ENCODE data around the gene NDUFV1. TPM values are rescaled to one million over a fixed set of nuclear protein-coding genes. Genes with fewer than 3 reads are reported as not detected.

The NDUFV1 gene
- polyA plus RNA-seq, 1 of the 3 experiments (the other 2 are of a cell fraction): 278 TPM

DNA sequence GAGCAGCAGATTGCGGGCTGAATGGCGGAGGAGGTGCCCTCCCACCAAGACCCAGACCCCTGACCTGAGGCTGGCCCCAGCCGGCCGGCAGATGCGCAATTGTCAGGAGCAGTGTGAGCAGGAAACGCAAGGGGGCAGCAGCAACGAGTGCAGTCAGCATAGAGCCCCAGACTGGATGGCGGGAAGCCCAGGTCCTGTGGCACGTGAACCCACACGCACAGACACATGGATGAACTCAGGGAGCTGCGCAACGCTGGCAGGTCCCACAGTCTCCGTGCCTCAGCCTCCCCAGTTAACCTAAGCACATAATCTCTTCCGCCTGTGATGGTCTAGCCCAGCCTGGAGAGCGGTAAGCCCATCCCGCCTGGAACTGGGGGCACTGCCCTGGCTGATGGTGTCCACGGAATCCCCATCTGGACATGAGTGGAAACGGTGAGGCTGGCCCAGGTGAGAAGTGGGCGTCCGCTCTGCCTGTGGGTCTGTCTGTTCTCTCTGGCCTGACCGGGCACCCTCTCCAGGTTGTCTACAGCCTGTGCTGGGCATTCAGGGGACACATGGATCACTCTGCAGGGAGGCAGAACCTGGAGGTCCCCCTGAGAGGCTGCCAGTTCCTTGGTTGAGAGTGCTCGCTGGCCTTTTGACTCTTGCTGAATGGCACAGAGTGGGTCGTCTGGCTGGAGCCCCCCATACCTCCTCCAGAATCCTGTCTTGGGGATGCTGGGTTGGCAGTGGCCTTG is 33.5 kb downstream of the NDUFV1 start:
- Histone ChIP-seq H3K36me3 (replicated peaks in 1 of 2; ENCODE audit: control insufficient read depth in 1 of 2, insufficient read depth in 2 of 2, low read length in 1 of 2) (no peaks in the 10 kb centered on the region), H3K4me3 (ENCODE audit: low read depth in 2 of 2, low read length in 1 of 2) (no peak overlapping the region; a peak in 1 of 4 replicates), H3K9ac (no peak overlapping the region), H3K4me1 (ENCODE audit: control insufficient read depth in 1 of 2, insufficient read depth in 2 of 2, low read depth in 1 of 2, low read length in 1 of 2) (no peaks in the 10 kb centered on the region; a peak in 1 of 4 replicates), H3K79me2 (ENCODE audit: insufficient read depth) (no peaks in the 10 kb centered on the region), H2AFZ (ENCODE audit: low read depth) (no peak overlapping the region), H3K27ac (ENCODE audit: low read depth in 2 of 2, low read length in 1 of 2) (no peak overlapping the region), H4K20me1 (ENCODE audit: insufficient read depth) (no peaks in the 10 kb centered on the region), H3K27me3 (ENCODE audit: insufficient read depth) (no peaks in the 10 kb centered on the region), H3K9me3 (no peaks in the 10 kb centered on the region), H3F3A (replicated peaks; ENCODE audit: insufficient read depth) (no peaks in the 10 kb centered on the region), H3K4me2 (no peak overlapping the region), H3K9me2 (no peaks in the 10 kb centered on the region)
- ChIA-PET CTCF (interaction anchor here (0.7 to 17.8 kb wide), 9 partner anchors 9 to 74 kb away, joined by 3 to 308 read pairs (median 4); partner anchors contain the start of genes ACY3 and NUDT8), POLR2A (no interaction called here)
- DNase-seq: peak; percentile 87
- TF ChIP-seq SMC3 (IDR thresholded peaks at IDR 0.05; ENCODE audit: low read depth, low read length) (peak; percentile 60), RAD21 (IDR thresholded peaks at IDR 0.05; ENCODE audit: low read length) (peak; percentile 58), NRF1 (IDR thresholded peaks at IDR 0.05; ENCODE audit: low read depth, low read length) (no peak)
- TF ChIP-seq, protein P1, sequence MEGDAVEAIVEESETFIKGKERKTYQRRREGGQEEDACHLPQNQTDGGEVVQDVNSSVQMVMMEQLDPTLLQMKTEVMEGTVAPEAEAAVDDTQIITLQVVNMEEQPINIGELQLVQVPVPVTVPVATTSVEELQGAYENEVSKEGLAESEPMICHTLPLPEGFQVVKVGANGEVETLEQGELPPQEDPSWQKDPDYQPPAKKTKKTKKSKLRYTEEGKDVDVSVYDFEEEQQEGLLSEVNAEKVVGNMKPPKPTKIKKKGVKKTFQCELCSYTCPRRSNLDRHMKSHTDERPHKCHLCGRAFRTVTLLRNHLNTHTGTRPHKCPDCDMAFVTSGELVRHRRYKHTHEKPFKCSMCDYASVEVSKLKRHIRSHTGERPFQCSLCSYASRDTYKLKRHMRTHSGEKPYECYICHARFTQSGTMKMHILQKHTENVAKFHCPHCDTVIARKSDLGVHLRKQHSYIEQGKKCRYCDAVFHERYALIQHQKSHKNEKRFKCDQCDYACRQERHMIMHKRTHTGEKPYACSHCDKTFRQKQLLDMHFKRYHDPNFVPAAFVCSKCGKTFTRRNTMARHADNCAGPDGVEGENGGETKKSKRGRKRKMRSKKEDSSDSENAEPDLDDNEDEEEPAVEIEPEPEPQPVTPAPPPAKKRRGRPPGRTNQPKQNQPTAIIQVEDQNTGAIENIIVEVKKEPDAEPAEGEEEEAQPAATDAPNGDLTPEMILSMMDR (IDR thresholded peaks at IDR 0.05): peak; percentile 65
- WGBS (ENCODE audit: low lambda C conversion rate): 19% methylated on average over 6 of the region's 23 CpGs

DNA sequence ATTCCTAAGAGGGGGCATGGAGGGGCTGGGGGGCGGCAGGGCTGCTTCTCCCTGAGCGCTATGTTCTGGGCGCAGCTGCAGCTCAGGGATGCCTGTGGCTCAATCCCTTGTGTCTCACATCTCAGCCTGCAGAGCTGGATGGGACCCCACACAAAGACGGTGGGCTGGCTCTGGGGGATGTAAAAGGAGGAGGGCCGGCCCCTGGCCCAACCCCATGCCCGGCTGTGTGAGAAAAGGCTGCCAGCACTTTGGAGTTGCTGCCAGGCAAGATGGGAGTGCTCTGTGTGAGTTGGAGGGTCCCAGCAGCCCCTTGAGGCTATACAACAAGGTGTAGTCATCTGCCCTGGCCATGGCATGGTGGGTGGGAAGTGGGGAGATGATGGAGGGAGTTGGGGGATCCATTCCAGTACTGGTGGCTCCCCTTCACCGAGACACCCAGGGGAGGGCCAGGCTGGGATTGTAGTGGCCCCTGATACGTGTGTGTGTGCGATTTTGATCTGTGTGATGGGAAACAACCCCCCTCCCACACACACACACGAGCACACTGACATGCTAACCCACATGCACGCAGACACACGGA is 34.1 kb downstream of the NDUFV1 start:
- H4K20me1 ChIP-seq (ENCODE audit: insufficient read depth): no peaks in the 10 kb centered on the region
- no peak overlapping the region for H3K9ac ChIP-seq
- DNase-seq: no peak
- H3K4me3 ChIP-seq (ENCODE audit: low read depth in 2 of 2, low read length in 1 of 2): no peak overlapping the region
- no peaks in the 10 kb centered on the region; a peak in 1 of 4 replicates for H3K4me1 ChIP-seq (ENCODE audit: control insufficient read depth in 1 of 2, insufficient read depth in 2 of 2, low read depth in 1 of 2, low read length in 1 of 2)
- H3K4me2 ChIP-seq: no peak overlapping the region
- no peaks in the 10 kb centered on the region for H3K27me3 ChIP-seq (ENCODE audit: insufficient read depth)
- CTCF ChIA-PET: interaction anchor here (0.7 to 17.8 kb wide), 6 partner anchors 10 to 74 kb away, joined by 3 to 308 read pairs (median 4); partner anchors contain the start of genes ACY3 and NUDT8
- no peaks in the 10 kb centered on the region for H3K9me2 ChIP-seq
- TF ChIP-seq ZBTB33 (IDR thresholded peaks at IDR 0.05; ENCODE audit: borderline replicate concordance, low read depth): no peak
- no peak for TF ChIP-seq MXI1 (IDR thresholded peaks at IDR 0.05; ENCODE audit: low read depth, low read length)
- TF ChIP-seq YY1 (IDR thresholded peaks at IDR 0.05; ENCODE audit: low read depth): no peak
- no peak for TF ChIP-seq NRF1 (IDR thresholded peaks at IDR 0.05; ENCODE audit: low read depth, low read length)
- TF ChIP-seq ELF1 (IDR thresholded peaks at IDR 0.05): no peak
- TF ChIP-seq, protein P2, sequence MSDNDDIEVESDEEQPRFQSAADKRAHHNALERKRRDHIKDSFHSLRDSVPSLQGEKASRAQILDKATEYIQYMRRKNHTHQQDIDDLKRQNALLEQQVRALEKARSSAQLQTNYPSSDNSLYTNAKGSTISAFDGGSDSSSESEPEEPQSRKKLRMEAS (IDR thresholded peaks at IDR 0.05; ENCODE audit: low read depth): no peak
- TF ChIP-seq TCF12 (IDR thresholded peaks at IDR 0.05): no peak
- no peak for TF ChIP-seq PBX3 (IDR thresholded peaks at IDR 0.05)
- TF ChIP-seq, protein P1 (IDR thresholded peaks at IDR 0.05): no peak
- TF ChIP-seq RFX5 (IDR thresholded peaks at IDR 0.05; ENCODE audit: low read length): no peak
- H3K79me2 ChIP-seq (ENCODE audit: insufficient read depth): no peaks in the 10 kb centered on the region
- no peaks in the 10 kb centered on the region for H3F3A ChIP-seq (replicated peaks; ENCODE audit: insufficient read depth)
- 39% methylated on average over 5 of the region's 12 CpGs for WGBS (ENCODE audit: low lambda C conversion rate)
- no peaks in the 10 kb centered on the region for H3K9me3 ChIP-seq
- no peak overlapping the region for H3K27ac ChIP-seq (ENCODE audit: low read depth in 2 of 2, low read length in 1 of 2)
- no peaks in the 10 kb centered on the region for H3K36me3 ChIP-seq (replicated peaks in 1 of 2; ENCODE audit: control insufficient read depth in 1 of 2, insufficient read depth in 2 of 2, low read length in 1 of 2)
- no peak overlapping the region for H2AFZ ChIP-seq (ENCODE audit: low read depth)
- POLR2A ChIA-PET: no interaction called here
